Endothelial cell (in vitro differentiated cells): Measurements from ENCODE around the gene TENT5D. TPM values are rescaled to one million over a fixed set of nuclear protein-coding genes. Genes with fewer than 3 reads are reported as not detected.
"Not testable (repeated sequence)": the region's sequence is repeated elsewhere in the genome, so short reads cannot be mapped to it uniquely, and the experiment has no call there.

Experiments
- DNase-seq: peaks from one replicate; pipeline ENCODE4 v3.0.0; 2021; ENCODE audit warnings: low spot score
- H3K27ac Mint-ChIP-seq: one replicate; pipeline ENCODE4 v1.8.0; 2021; ENCODE audit warnings: mixed read lengths, inconsistent platforms; ENCODE audit not compliant: unreplicated experiment
- H3K27me3 Mint-ChIP-seq: one replicate; pipeline ENCODE4 v1.8.0; 2021; ENCODE audit warnings: mild to moderate bottlenecking, moderate library complexity, mixed read lengths, inconsistent platforms; ENCODE audit not compliant: unreplicated experiment
- H3K36me3 Mint-ChIP-seq: one replicate; pipeline ENCODE4 v1.8.0; 2021; ENCODE audit warnings: mild to moderate bottlenecking, low read depth, mixed read lengths, inconsistent platforms; ENCODE audit not compliant: unreplicated experiment
- H3K4me1 Mint-ChIP-seq: one replicate; pipeline ENCODE4 v1.8.0; 2021; ENCODE audit warnings: mild to moderate bottlenecking, mixed read lengths, inconsistent platforms; ENCODE audit not compliant: unreplicated experiment
- H3K4me3 Mint-ChIP-seq: one replicate; pipeline ENCODE4 v1.8.0; 2021; ENCODE audit warnings: mild to moderate bottlenecking, mixed read lengths, inconsistent platforms; ENCODE audit not compliant: unreplicated experiment
- H3K9me3 Mint-ChIP-seq: one replicate; pipeline ENCODE4 v1.8.0; 2021; ENCODE audit warnings: mixed read lengths, inconsistent platforms; ENCODE audit not compliant: unreplicated experiment
- long read RNA-seq: library from polyadenylated mRNA; unstranded; transcript quantifications from one replicate; pipeline ENCODE4 v2.0.0, GENCODE V29; 2020; ENCODE audit not compliant: unreplicated experiment
- total RNA-seq: library from RNA; stranded (reverse); fragmentation: NEBNext Ultra II Directional; extraction: Animal tissue kit (Norgen Biotek cat#: 25700); gene quantifications from one replicate; pipeline ENCODE4 v1.2.1, GENCODE V29; 2021; ENCODE audit not compliant: unreplicated experiment
- TF ChIP-seq, protein P1 (sequence below): fragments of 200-600 bp; sonication (generic); IDR thresholded peaks from one replicate; pipeline ENCODE4 v1.5.0; 2021; ENCODE audit warnings: antibody characterized with exemption; ENCODE audit not compliant: unreplicated experiment

TENT5D gene
- total RNA-seq = not detected
- long read RNA-seq = 0 reads

DNA sequence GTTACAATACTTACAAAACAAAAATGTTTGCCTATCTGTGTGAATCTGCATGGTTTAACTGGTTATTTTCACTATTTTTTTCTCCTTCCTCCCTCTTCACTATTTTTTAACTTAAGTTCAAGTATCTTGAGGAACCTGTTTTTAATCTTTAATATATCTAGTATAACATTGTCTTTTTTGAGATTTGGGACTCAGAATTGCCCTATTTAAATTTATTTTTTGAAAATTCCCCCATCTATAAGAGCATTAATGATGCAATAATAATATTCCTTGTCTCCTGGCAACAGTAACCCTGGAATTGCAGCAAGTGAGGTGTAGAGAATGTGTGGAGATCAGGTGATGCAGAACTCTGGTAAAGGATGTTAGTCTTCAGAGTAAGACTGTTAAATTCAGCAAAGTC, at the start of gene TENT5D:
TSS of gene TENT5D (plus strand) at position 301 of the 400 bp plus-strand sequence. CDS start 22,093 bp downstream, outside the sequence.
- TF ChIP-seq, protein P1, sequence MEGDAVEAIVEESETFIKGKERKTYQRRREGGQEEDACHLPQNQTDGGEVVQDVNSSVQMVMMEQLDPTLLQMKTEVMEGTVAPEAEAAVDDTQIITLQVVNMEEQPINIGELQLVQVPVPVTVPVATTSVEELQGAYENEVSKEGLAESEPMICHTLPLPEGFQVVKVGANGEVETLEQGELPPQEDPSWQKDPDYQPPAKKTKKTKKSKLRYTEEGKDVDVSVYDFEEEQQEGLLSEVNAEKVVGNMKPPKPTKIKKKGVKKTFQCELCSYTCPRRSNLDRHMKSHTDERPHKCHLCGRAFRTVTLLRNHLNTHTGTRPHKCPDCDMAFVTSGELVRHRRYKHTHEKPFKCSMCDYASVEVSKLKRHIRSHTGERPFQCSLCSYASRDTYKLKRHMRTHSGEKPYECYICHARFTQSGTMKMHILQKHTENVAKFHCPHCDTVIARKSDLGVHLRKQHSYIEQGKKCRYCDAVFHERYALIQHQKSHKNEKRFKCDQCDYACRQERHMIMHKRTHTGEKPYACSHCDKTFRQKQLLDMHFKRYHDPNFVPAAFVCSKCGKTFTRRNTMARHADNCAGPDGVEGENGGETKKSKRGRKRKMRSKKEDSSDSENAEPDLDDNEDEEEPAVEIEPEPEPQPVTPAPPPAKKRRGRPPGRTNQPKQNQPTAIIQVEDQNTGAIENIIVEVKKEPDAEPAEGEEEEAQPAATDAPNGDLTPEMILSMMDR = no peak
- no peak within 1 kb of the TSS for H3K4me3 Mint-ChIP-seq
- H3K9me3 Mint-ChIP-seq = peaks cover 5% of the 10 kb centered on the region
- no peaks in the 10 kb centered on the region for H3K27me3 Mint-ChIP-seq
- no peaks in the 10 kb centered on the region for H3K4me1 Mint-ChIP-seq
- H3K36me3 Mint-ChIP-seq = no peaks in the 10 kb centered on the region
- DNase-seq = no peak
- no peak within 1 kb of the TSS for H3K27ac Mint-ChIP-seq

DNA sequence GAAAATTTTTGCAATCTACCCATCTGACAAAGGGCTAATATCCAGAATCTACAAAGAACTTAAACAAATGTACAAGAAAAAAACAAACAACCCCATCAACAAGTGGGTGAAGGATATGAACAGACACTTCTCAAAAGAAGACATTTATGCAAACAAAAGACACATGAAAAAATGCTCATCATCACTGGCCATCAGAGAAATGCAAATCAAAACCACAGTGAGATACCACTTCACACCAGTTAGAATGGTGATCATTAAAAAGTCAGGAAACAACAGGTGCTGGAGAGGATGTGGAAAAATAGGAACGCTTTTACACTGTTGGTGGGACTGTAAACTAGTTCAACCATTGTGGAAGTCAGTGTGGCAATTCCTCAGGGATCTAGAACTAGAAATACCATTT, 34.6 kb upstream of the TENT5D start:
- not testable (repeated sequence) for H3K4me3 Mint-ChIP-seq, H3K27me3 Mint-ChIP-seq, H3K36me3 Mint-ChIP-seq, H3K4me1 Mint-ChIP-seq, DNase-seq, H3K9me3 Mint-ChIP-seq, H3K27ac Mint-ChIP-seq

DNA sequence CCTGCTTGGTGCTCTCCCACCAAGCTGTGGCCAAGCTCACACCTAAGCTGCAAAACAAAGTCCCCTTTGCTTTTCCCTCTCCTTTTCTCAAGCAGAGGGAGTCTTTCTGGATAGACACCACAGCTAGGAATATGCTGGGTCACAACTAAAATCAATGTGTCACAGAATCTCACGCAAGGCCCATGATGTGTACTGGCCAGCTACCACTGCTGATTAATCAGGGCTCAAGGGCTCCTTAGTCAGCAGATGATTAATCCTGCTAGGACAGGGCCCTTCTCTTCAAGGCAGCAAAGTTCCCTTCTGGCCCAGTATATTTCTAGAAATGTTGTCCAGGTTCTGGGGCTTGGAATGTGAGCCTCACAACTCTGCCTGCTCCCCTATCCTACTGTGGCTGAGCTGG, 32.0 kb upstream of the TENT5D start:
- no peaks in the 10 kb centered on the region for H3K27me3 Mint-ChIP-seq
- H3K9me3 Mint-ChIP-seq = no peaks in the 10 kb centered on the region
- H3K4me3 Mint-ChIP-seq = no peak overlapping the region
- H3K4me1 Mint-ChIP-seq = no peaks in the 10 kb centered on the region
- no peak overlapping the region for H3K27ac Mint-ChIP-seq
- no peaks in the 10 kb centered on the region for H3K36me3 Mint-ChIP-seq
- TF ChIP-seq, protein P1 = no peak
- no peak for DNase-seq

- TF ChIP-seq, protein P1 = no peak
- Mint-ChIP-seq H3K27ac (no peak overlapping the region), H3K4me3 (no peak overlapping the region), H3K4me1 (no peaks in the 10 kb centered on the region), H3K27me3 (no peaks in the 10 kb centered on the region), H3K9me3 (no peaks in the 10 kb centered on the region), H3K36me3 (no peaks in the 10 kb centered on the region)
- DNase-seq = no peak
Measured at GRCh38 chrX:80412042-80412441, 8.2 kb upstream of the TENT5D start.

DNA sequence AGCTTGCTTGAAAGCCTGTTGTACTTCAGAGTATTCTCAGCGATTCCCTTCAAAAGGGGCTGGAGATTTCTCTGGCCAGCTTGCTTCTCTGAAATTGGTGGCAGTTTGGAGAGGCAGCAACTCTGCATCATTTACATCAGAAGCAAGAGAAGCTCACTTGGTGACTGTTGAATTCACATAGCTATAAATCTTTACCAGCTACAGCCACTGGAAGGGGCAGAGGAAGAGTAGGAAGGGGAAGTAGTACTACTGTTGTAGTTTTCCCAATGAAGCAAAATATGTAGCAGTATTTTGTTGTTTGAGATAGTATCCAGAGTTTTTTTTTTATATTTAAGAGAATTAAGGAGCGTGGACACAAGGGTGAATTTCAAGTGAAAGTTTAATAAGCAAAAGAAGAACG, 2.8 kb downstream of the TENT5D start:
- TF ChIP-seq, protein P1 = no peak
- no peaks in the 10 kb centered on the region for H3K27me3 Mint-ChIP-seq
- no peaks in the 10 kb centered on the region for H3K36me3 Mint-ChIP-seq
- no peak for DNase-seq
- H3K9me3 Mint-ChIP-seq = peaks cover 9% of the 10 kb centered on the region
- no peak overlapping the region for H3K27ac Mint-ChIP-seq
- H3K4me1 Mint-ChIP-seq = no peaks in the 10 kb centered on the region
- no peak overlapping the region for H3K4me3 Mint-ChIP-seq
